Sigmoid colon (tissue), 7 donors: Measurements from ENCODE around the gene C17orf67. TPM values are rescaled to one million over a fixed set of nuclear protein-coding genes. Genes with fewer than 3 reads are reported as not detected.

Source experiments
- DNase-seq: peaks from one replicate; pipeline ENCODE4 v3.0.0-alpha.2; 2019
- H3K27ac ChIP-seq, 4 donors: fragments of 200-600 bp; sonication (generic); one replicate each; pipeline ENCODE4 v1.5.1; 2016 to 2019; ENCODE audit warnings: mild to moderate bottlenecking in 1 of 4
- H3K27me3 ChIP-seq, 3 donors: fragments of 200-600 bp; sonication (generic); one replicate each; pipeline ENCODE4 v1.5.1; 2019; ENCODE audit warnings: mild to moderate bottlenecking in 1 of 3
- H3K36me3 ChIP-seq, 4 donors: fragments of 200-600 bp; sonication (generic); one replicate each; pipeline ENCODE4 v1.5.1; 2016 to 2019
- H3K4me1 ChIP-seq, 4 donors: fragments of 200-600 bp; sonication (generic); one replicate each; pipeline ENCODE4 v1.5.1; 2017 to 2019
- H3K4me3 ChIP-seq, 4 donors: fragments of 200-600 bp; sonication (generic); one replicate each; pipeline ENCODE4 v1.5.1; 2017 to 2019; ENCODE audit warnings: mild to moderate bottlenecking in 2 of 4, moderate library complexity in 1 of 4
- H3K9me3 ChIP-seq, 4 donors: fragments of 200-600 bp in 3 of 4; sonication (generic) in 3 of 4; one replicate each; pipeline versions ENCODE4 v1.5.1 to v1.6.1; 2013 to 2019
- EP300 ChIP-seq, 4 donors: sonication (generic); formaldehyde crosslinking; IDR thresholded peaks; one replicate each; pipeline ENCODE4 v1.6.1; 2017; ENCODE audit warnings: antibody characterized with exemption in 4 of 4
- POLR2A ChIP-seq, 2 donors: fragments of 450-650 bp; IDR thresholded peaks; one replicate each; pipeline ENCODE4 v1.6.1; 2016; ENCODE audit warnings: antibody characterized with exemption in 2 of 2, mild to moderate bottlenecking in 2 of 2, moderate library complexity in 2 of 2
- POLR2AphosphoS5 ChIP-seq, 4 donors: sonication (generic); formaldehyde crosslinking; IDR thresholded peaks; one replicate each; pipeline ENCODE4 v1.6.1; 2017; ENCODE audit warnings: antibody characterized with exemption in 4 of 4
- WGBS, 2 donors: extraction: QIAGEN DNeasy Blood & Tissue Kit; methylation state at CpG; one replicate each; pipeline ENCODE4 v1.1.7; 2013; 5-methylcytosine and 5-hydroxymethylcytosine counted together
- intact Hi-C: fragments of 100-400 bp; cut with DNase I; formaldehyde crosslinking; loops from one replicate; pipeline ENCODE4 v1.15.1; 2023
- polyA plus RNA-seq, 3 donors: library from polyadenylated mRNA; stranded (reverse); fragments of 200-250 nt; gene quantifications; one replicate each; pipeline ENCODE4 v1.2.3, GENCODE V29; 2013
- total RNA-seq, 4 donors: library from RNA; depleted of rRNA; stranded (reverse); fragments of >200 nt; gene quantifications; one replicate each; pipeline ENCODE4 v1.1.0, GENCODE V29; 2016
- TF ChIP-seq, protein P1 (sequence below), 4 experiments: fragments of 450-650 bp in 3 of 4; fragments of 200-600 bp in 1 of 4; IDR thresholded peaks; one replicate each; pipeline ENCODE4 v1.5.1; 2016 to 2019; ENCODE audit warnings: antibody characterized with exemption in 4 of 4, mild to moderate bottlenecking in 3 of 4, moderate library complexity in 2 of 4
- donor health status: healthy with polysubstance abuse.
- donor health status: Bipolar disorder and iron deficiency.
- donor health status: healthy.

C17orf67 gene, protein sequence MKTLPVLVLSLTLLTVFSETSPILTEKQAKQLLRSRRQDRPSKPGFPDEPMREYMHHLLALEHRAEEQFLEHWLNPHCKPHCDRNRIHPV
- 1 to 10 TPM; 1.8 to 2.8 (median 2.1) TPM for total RNA-seq
- 1 to 10 TPM in 1 of 3 donors, under 1 TPM in 1, not detected in 1; 0.99 to 1.4 TPM for polyA plus RNA-seq

GRCh38 chr17:56833809-56834379 lies at the start of gene C17orf67, which contains the start of gene DGKE:
Gene C17orf67 (minus strand): TSS chr17:56833920. CDS start chr17:56815810, 18,110 bp downstream.
Gene DGKE (plus strand): TSS chr17:56834151. CDS start chr17:56834796, 645 bp downstream.
- no peaks in the 10 kb centered on the region for H3K36me3 ChIP-seq
- peaks cover 0 to 54% (median 47%) of the 10 kb centered on the region in 4 donors for H3K4me1 ChIP-seq
- no peaks in the 10 kb centered on the region for H3K9me3 ChIP-seq
- peak within 1 kb of the TSS; percentile 62 to 88 (median 78) for H3K4me3 ChIP-seq
- TF ChIP-seq, protein P1, sequence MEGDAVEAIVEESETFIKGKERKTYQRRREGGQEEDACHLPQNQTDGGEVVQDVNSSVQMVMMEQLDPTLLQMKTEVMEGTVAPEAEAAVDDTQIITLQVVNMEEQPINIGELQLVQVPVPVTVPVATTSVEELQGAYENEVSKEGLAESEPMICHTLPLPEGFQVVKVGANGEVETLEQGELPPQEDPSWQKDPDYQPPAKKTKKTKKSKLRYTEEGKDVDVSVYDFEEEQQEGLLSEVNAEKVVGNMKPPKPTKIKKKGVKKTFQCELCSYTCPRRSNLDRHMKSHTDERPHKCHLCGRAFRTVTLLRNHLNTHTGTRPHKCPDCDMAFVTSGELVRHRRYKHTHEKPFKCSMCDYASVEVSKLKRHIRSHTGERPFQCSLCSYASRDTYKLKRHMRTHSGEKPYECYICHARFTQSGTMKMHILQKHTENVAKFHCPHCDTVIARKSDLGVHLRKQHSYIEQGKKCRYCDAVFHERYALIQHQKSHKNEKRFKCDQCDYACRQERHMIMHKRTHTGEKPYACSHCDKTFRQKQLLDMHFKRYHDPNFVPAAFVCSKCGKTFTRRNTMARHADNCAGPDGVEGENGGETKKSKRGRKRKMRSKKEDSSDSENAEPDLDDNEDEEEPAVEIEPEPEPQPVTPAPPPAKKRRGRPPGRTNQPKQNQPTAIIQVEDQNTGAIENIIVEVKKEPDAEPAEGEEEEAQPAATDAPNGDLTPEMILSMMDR (IDR thresholded peaks at IDR 0.05), result no peak
- TF ChIP-seq POLR2A (IDR thresholded peaks at IDR 0.05) (peak in 1 of 2 donors; percentile 24), POLR2AphosphoS5 (IDR thresholded peaks at IDR 0.05) (peak; percentile 57 to 87 (median 82))
- peak; percentile 99 for DNase-seq
- H3K27me3 ChIP-seq, result no peaks in the 10 kb centered on the region
- intact Hi-C loops, result loop anchor here (1.0 to 10.0 kb wide), 2 partner anchors 79 to 261 kb away; no protein-coding TSS in a partner anchor
- 1% methylated on average over 66 of the region's 66 CpGs for WGBS, 2 donors
- peak within 1 kb of the TSS; percentile 83 to 95 (median 88) for H3K27ac ChIP-seq

GRCh38 chr17:56881685-56882295 lies 48.1 kb upstream of the C17orf67 start:
- TF ChIP-seq, protein P1 (IDR thresholded peaks at IDR 0.05), result no peak
- TF ChIP-seq POLR2AphosphoS5 (IDR thresholded peaks at IDR 0.05) (no peak), POLR2A (IDR thresholded peaks at IDR 0.05) (no peak)
- H3K36me3 ChIP-seq, result no peaks in the 10 kb centered on the region
- WGBS, 2 donors, result 82 to 91% methylated on average over 3 of the region's 3 CpGs
- no peaks in the 10 kb centered on the region for H3K9me3 ChIP-seq
- H3K4me1 ChIP-seq, result no peaks in the 10 kb centered on the region
- no peak overlapping the region for H3K27ac ChIP-seq
- H3K4me3 ChIP-seq, result no peak overlapping the region
- H3K27me3 ChIP-seq, result no peaks in the 10 kb centered on the region
- intact Hi-C loops, result no loop called here
- DNase-seq, result no peak

DNA sequence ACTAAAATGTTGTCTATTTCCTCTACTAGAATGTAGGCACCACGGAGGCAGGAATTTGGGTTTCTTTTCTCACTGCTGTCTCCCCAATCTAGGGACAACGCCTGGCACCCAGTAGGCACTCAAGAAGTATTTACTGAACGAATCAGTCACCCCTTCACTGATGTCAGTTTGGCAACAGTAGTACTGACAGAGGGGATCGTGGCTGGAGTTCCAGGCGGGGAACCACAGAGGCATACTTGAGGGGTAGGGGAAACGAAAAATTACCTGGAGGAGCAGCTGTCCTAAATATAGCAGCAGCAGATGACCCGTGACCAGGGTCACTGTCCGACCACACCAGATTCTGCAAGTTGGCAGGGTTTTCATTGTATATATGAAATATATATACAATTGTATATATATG lies 46.9 kb upstream of the C17orf67 start:
- Histone ChIP-seq H3K4me3 (no peak overlapping the region), H3K9me3 (no peaks in the 10 kb centered on the region), H3K36me3 (no peaks in the 10 kb centered on the region), H3K27me3 (no peaks in the 10 kb centered on the region), H3K27ac (no peak overlapping the region), H3K4me1 (no peaks in the 10 kb centered on the region)
- 85 to 91% methylated on average over 8 of the region's 8 CpGs for WGBS, 2 donors
- TF ChIP-seq POLR2A (IDR thresholded peaks at IDR 0.05) (no peak), POLR2AphosphoS5 (IDR thresholded peaks at IDR 0.05) (no peak), EP300 (IDR thresholded peaks at IDR 0.05) (no peak)
- TF ChIP-seq, protein P1 (IDR thresholded peaks at IDR 0.05), result no peak
- DNase-seq, result no peak
- intact Hi-C loops, result no loop called here

DNA sequence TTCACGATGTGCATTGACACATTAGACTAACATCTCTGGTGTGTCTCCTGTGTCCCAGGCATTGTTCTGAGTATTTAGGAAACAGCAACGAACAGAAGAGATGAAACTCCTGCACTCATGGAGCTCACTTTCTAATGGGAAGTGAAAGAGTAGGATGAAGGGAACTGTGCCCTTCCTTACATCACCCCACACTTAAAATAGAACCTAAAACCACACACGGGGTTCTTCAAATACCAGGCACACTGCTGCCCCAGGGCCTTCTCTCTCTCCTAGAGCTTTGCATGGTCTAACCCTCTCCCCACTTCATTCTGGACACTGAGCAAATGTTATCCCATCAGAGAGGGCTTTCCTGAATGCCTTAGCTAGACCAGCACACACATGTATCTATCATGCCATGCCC lies 46.4 kb upstream of the C17orf67 start:
- intact Hi-C loops, result no loop called here
- H3K27ac ChIP-seq, result no peak overlapping the region
- H3K36me3 ChIP-seq, result no peaks in the 10 kb centered on the region
- H3K9me3 ChIP-seq, result no peaks in the 10 kb centered on the region
- WGBS, 2 donors, result 66 to 79% methylated on average over 3 of the region's 3 CpGs
- H3K4me3 ChIP-seq, result no peak overlapping the region
- DNase-seq, result no peak
- H3K4me1 ChIP-seq, result no peaks in the 10 kb centered on the region
- H3K27me3 ChIP-seq, result no peaks in the 10 kb centered on the region
- TF ChIP-seq POLR2A (IDR thresholded peaks at IDR 0.05) (no peak), EP300 (IDR thresholded peaks at IDR 0.05) (no peak), POLR2AphosphoS5 (IDR thresholded peaks at IDR 0.05) (no peak)
- TF ChIP-seq, protein P1 (IDR thresholded peaks at IDR 0.05), result no peak
